ENCODE results near the gene SAMD4A.

Gene SAMD4A

DNA sequence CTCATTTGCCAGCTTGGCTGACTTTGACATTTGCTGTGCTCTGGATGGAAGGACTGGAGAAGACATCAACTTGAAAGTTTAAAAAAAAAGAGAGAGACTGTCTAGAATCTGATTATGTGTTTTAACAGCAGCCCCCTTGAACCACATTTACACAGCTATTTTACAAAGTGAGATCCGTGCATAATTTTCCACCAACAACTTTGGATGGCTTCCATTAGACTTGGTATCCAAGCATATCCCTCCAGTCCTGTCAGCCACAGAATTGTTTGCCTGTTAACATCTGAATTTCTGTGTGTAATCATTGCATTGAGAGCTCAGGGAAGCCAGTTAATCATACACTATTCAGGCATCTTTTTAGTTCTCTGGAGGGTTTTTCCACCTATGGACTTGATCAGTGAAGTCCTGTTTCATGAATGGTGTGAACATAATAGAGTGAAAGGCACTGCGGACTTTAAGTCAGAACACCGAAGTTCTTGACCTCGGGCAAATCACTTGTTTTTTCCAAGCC lies 93.7 kb downstream of the SAMD4A start:
- DNase-seq: no peak

DNA sequence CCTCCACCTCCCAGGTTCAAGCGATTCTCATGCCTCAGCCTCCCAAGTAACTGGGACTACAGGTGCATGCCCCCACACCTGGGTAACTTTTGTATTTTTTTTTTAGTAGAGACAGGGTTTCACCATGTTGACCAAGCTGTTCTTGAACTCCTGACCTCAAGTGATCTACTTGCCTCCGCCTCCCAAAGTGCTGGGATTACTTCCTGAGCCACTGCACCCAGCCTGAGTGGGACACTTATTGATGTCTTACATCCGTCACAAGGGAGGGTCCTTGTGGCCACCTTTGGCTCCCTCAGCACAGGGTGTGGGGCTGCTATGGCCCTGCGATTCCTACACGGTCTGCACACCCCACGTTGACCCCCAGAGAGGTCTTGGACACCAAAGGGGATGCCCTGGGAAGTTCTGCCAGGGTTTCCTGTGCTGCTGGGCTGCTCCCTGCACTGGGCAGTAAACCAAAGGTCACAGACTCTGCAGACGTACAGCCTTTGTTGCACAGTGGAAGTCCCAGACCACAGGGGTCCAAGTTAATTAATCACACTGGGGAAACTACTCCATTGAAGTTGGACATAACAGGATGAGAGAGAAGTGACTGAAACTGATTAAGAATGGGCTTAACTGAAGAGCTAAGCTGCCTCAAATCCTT lies 95.7 kb downstream of the SAMD4A start:
- peak; percentile 78 for DNase-seq

DNA sequence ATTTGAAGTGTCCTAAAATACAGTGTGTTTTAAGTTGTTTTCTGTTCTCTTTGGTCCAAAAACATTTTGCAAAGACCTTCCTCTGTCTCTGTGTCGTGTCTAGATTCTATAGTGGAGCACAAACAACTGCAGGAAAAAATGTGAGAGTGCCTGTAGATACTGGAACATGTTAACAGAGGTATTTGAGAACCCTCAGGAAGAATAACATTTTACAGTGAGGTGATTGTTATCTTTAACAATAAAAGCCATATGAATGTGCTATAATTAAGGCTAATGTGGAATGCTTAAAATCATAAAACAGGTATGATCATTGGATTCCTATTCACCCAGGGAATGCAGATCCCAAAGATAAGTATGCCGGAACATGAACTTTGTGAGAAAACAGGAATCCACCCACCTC lies 98.0 kb downstream of the SAMD4A start:
- no peak for DNase-seq

DNA sequence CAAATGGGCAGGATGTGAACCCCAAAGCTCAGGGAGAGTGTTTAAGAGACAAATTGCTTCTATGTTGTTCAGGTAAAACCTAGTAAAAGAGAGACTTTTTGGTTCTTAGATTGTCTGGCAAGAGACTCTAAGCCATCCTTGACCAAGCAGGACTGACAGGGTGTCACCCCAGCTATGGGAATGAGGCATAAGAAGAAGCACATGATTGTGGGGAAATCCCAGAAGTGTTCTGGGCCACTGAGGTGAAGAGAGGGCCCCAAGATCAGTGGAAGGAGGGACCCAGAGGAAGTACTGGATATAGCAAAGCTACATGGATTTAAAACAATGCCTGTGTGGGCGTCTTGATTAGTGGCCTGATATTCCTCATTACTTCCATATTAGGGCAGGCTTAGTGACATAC lies 99.0 kb downstream of the SAMD4A start:
- DNase-seq: no peak

- DNase-seq: no peak
These were observed 100.3 kb downstream of the SAMD4A start for GRCh38 chr14:54667026-54667744.

DNA sequence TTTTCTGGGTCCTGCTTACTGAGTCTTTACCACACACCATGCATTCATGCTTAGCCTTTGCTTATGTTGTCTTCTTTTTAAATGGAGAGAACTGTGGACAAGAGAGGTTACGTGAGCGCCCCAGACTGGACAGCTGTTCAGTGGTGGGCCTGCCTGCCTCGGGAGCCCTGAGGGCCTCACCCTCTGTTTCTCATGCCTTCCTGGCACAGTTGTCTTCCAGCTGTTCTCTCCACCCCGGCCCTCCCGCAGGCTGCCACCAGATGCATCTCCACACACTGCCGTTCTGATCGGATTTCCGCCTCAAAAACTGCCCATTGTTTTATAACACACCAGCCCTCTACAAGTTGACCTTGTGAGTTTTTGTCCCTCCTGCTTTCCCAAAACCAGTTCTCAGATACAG lies 100.8 kb downstream of the SAMD4A start:
- DNase-seq: peak; percentile 39

GRCh38 chr14:54669721-54670561 lies 103.0 kb downstream of the SAMD4A start:
- no peak for DNase-seq

- DNase-seq: no peak
These were observed 104.6 kb downstream of the SAMD4A start for GRCh38 chr14:54671537-54671936.

- DNase-seq: no peak
These were observed 105.3 kb downstream of the SAMD4A start for GRCh38 chr14:54672181-54672580.

DNA sequence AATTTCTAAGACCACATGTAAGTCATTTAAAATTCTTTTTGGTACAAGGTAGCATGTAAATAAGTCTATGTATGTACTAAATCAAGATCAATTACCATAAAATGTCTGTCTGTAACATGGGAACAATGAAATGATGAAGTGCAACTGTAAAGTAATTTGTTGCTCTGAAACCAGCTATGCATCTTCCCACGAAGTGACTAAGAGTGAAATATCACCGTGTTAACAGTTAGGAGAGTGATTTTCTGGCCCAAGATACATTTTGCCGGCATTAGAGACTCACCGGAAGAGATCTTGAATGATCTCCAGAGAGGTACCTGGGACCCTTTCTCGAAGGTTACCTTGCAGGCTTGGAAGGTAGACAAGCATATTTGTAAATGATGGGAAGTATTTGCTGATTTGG lies 105.8 kb downstream of the SAMD4A start:
- DNase-seq: no peak

DNA sequence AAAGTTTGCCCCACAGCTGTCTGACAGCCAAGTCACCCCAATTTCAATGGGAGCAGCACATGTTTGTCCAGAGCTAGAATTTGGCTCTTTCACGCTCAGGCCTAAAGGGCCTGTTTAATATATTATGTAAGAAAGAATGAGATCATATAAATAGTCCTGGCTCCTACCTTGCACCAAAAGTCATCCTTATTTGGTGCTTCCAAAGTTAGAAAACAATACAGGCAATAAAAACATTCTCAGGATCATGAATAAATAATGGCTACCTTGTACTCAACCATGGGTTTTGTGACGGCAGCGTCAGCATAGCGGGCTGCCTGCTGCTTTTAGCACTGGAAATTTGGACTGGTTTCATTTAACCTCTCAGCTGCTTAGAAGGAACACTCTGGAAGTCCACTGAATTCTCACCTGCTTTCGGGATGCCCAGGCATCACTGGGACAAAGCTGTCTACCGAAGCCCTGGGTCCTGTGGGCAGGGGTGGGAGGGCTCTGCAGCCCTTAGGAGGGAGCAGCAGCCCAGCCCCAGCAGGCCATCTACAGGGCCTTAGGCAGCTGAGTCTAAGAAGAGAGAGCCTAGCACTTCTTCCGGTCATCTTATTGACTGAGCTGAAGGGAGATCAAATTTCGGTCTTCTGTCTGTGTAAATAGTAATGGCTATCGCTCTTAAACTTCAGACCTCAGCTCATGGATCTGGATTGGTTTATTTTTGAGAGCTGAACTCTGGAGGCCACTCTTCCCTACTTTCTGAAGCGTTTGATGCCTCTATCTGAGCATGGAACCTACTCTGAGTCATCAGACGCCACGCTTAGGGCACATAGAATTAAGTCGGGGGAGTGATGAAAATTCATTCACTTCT lies 106.5 kb downstream of the SAMD4A start:
- DNase-seq: no peak

DNA sequence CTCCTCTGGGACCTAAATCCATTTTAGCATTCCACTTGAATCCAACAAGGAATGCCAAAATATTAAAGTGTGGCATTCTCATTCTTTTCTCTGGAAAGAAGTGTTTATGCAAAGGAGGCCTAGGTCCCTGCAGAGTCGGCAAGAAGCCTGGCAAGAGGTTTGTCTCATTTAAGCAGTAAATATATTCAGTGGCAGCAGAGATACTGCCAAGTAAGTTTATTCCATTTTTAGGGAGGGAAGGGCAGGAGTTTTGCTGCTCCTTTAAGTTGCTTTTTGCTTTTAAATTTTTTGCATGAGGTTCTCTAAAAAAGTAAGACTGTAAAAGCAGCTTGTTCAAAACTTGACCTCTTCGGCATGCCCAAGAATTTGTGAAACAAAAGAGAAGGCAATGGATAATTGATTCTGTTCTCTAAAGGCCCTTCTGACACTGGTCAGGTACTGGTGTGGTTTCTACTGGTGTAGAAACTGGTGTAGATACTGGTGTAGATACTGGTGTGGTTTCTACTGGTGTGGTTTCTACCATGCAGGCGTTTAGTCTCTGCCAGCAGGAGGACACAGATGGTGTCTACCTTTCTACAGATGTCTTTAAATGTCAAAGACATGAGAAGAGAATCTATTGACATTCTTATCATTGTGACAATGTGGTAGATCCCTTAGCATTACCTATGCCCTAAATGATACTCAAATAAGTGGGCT lies 107.3 kb downstream of the SAMD4A start:
- no peak for DNase-seq

GRCh38 chr14:54675236-54676128 lies 108.6 kb downstream of the SAMD4A start:
- peak; percentile 80 for DNase-seq

GRCh38 chr14:54676812-54677708 lies 110.1 kb downstream of the SAMD4A start:
- DNase-seq: peak; percentile 66

- DNase-seq: no peak
These were observed 113.7 kb downstream of the SAMD4A start for GRCh38 chr14:54680651-54681050.

DNA sequence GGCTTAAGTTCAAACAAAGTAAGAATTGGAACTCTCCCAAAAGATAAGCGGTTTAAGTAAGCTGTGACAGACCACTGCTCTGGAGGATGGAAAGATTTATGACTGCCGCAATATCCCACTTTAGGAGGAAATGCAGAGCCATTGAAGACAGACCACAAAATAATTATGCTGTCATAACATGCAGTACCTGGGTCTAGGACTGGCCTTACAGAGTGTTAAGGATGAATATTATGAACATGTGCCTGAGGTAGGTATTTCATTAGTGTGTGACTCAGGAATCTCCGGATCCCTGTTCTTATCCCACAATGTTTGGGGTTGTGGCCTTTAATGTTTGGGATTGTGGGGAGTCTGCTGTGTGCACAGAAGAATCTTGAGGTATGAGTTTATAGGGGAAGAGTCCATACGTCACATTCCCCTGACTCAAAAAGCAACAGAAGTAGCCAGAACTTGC lies 114.9 kb downstream of the SAMD4A start:
- DNase-seq: no peak

DNA sequence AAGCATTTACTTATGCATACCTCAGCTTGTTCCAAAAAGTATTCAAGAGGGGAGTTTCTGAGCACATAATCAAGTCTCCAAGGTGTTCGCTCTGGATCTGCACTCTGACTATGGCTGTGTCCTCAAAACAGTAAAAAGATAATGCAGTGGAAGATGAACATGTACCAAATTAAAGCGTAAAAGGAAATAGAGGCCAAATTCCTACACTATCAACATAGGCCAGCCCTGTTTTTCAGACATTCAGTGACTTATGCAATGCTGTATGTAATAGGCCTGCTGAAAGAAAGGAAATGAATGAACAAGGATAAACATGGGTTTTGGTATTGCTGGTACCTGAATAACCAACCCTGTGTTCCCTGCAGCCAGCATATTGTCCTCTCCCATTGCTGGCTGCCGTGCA lies 115.7 kb downstream of the SAMD4A start:
- DNase-seq: no peak

GRCh38 chr14:54683882-54684794 lies 117.2 kb downstream of the SAMD4A start:
- no peak for DNase-seq
